Measurements from ENCODE around the gene TCF7L2.

TCF7L2 gene

DNA sequence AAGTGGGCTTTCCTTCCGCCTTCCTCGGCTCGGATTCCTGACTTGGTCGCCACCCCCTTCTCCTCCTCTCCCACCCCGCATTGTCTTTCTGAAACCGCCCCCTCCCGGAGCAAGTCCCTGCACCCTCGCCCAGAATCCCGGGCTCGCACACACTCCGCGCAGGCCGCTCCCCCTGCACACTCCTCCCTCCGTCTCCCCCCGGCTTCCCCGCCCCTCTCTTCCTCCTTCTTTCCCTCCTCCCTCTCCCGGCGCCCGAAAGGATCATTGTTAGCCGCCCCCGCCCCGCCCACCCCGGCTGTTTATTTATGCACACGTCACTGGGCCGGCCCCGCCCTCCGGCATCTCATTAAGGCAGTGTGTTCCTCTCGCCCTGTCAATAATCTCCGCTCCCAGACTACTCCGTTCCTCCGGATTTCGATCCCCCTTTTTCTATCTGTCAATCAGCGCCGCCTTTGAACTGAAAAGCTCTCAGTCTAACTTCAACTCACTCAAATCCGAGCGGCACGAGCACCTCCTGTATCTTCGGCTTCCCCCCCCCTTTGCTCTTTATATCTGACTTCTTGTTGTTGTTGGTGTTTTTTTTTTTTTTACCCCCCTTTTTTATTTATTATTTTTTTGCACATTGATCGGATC is at the start of gene TCF7L2:
Gene TCF7L2, plus strand, starts transcription at position 373 of the 633 bp plus-strand sequence. CDS start 510 bp downstream, outside the sequence.
- Histone ChIP-seq H3K36me3 (ENCODE audit: control insufficient read depth in 2 of 2, insufficient read depth in 2 of 2, low read length in 2 of 2) (no peaks in the 10 kb centered on the region), H3K4me1 (ENCODE audit: control insufficient read depth in 2 of 2, insufficient read depth in 2 of 2, low read length in 2 of 2) (peaks cover 26 to 47% of the 10 kb centered on the region in 2 donors), H3K27ac (ENCODE audit: low read depth in 2 of 2, low read length in 2 of 2) (peak within 1 kb of the TSS; percentile 93 to 94), H3K9me3 (ENCODE audit: control insufficient read depth in 2 of 2, low read length in 2 of 2) (no peaks in the 10 kb centered on the region), H3K27me3 (ENCODE audit: control insufficient read depth in 2 of 2, insufficient read depth in 2 of 2, low read length in 2 of 2) (no peaks in the 10 kb centered on the region), H3K4me3 (ENCODE audit: low read length in 2 of 2) (peak within 1 kb of the TSS; percentile 90 to 93), H3K9ac (ENCODE audit: low read depth in 1 of 2, low read length in 2 of 2) (peak within 1 kb of the TSS; percentile 83 to 86)

- H3K4me3 ChIP-seq (ENCODE audit: low read length in 2 of 2), result no peak overlapping the region
- H3K27me3 ChIP-seq (ENCODE audit: control insufficient read depth in 2 of 2, insufficient read depth in 2 of 2, low read length in 2 of 2), result no peaks in the 10 kb centered on the region
- no peaks in the 10 kb centered on the region for H3K9me3 ChIP-seq (ENCODE audit: control insufficient read depth in 2 of 2, low read length in 2 of 2)
- no peak overlapping the region for H3K27ac ChIP-seq (ENCODE audit: low read depth in 2 of 2, low read length in 2 of 2)
- no peak overlapping the region for H3K9ac ChIP-seq (ENCODE audit: low read depth in 1 of 2, low read length in 2 of 2)
- H3K36me3 ChIP-seq (ENCODE audit: control insufficient read depth in 2 of 2, insufficient read depth in 2 of 2, low read length in 2 of 2), result no peaks in the 10 kb centered on the region
- peaks cover 9 to 11% of the 10 kb centered on the region in 2 donors for H3K4me1 ChIP-seq (ENCODE audit: control insufficient read depth in 2 of 2, insufficient read depth in 2 of 2, low read length in 2 of 2)
Measured at GRCh38 chr10:112902730-112903129, 47.3 kb upstream of the TCF7L2 start.

DNA sequence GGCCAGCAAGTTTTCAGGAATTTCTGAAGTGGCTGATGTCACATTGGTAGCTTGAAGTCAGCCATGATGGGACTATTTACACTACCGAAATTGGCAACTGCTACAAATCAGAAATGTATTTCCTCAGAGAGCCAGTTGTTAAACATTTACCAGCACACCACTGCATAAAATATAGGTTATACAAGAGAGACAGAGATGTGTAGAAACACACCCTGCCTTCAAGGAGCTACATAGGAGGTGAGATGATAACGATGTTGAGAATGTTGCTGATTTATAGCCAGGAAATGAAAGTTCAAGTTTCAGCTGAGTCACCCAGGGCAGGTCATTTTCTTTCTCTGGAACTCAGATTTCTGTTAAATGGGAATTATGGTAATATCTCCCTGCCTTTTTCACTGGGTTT is 46.0 kb upstream of the TCF7L2 start:
- Histone ChIP-seq H3K36me3 (ENCODE audit: control insufficient read depth in 2 of 2, insufficient read depth in 2 of 2, low read length in 2 of 2) (no peaks in the 10 kb centered on the region), H3K9ac (ENCODE audit: low read depth in 1 of 2, low read length in 2 of 2) (no peak overlapping the region), H3K4me1 (ENCODE audit: control insufficient read depth in 2 of 2, insufficient read depth in 2 of 2, low read length in 2 of 2) (peaks cover 5 to 6% of the 10 kb centered on the region in 2 donors), H3K4me3 (ENCODE audit: low read length in 2 of 2) (no peak overlapping the region), H3K27me3 (ENCODE audit: control insufficient read depth in 2 of 2, insufficient read depth in 2 of 2, low read length in 2 of 2) (no peaks in the 10 kb centered on the region), H3K27ac (ENCODE audit: low read depth in 2 of 2, low read length in 2 of 2) (peak overlapping the region in 1 of 2 donors; percentile 53), H3K9me3 (ENCODE audit: control insufficient read depth in 2 of 2, low read length in 2 of 2) (no peaks in the 10 kb centered on the region)

DNA sequence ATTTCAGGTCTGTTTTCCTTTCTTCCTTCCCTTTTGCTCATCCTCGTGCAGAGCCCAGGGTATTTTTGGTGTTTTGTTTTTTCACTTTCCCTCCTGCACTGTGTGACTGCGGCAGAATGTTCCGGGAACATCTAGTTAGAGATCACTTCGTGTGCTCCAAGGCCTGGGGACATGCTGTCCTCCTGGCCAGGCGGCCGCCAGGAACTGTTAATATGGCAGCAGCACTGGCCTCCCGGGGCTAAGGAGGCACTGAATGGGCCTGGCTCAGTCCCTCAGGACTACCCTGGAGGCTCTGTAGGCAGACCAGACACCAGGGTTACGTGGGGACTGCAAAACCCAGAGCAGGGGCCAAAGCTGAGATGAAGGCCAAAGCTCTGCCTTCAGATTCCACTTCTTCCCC is 43.1 kb upstream of the TCF7L2 start:
- Histone ChIP-seq H3K27me3 (ENCODE audit: control insufficient read depth in 2 of 2, insufficient read depth in 2 of 2, low read length in 2 of 2) (no peaks in the 10 kb centered on the region), H3K27ac (ENCODE audit: low read depth in 2 of 2, low read length in 2 of 2) (no peak overlapping the region), H3K4me3 (ENCODE audit: low read length in 2 of 2) (no peak overlapping the region), H3K9me3 (ENCODE audit: control insufficient read depth in 2 of 2, low read length in 2 of 2) (no peaks in the 10 kb centered on the region), H3K36me3 (ENCODE audit: control insufficient read depth in 2 of 2, insufficient read depth in 2 of 2, low read length in 2 of 2) (no peaks in the 10 kb centered on the region), H3K9ac (ENCODE audit: low read depth in 1 of 2, low read length in 2 of 2) (no peak overlapping the region), H3K4me1 (ENCODE audit: control insufficient read depth in 2 of 2, insufficient read depth in 2 of 2, low read length in 2 of 2) (no peaks in the 10 kb centered on the region)

DNA sequence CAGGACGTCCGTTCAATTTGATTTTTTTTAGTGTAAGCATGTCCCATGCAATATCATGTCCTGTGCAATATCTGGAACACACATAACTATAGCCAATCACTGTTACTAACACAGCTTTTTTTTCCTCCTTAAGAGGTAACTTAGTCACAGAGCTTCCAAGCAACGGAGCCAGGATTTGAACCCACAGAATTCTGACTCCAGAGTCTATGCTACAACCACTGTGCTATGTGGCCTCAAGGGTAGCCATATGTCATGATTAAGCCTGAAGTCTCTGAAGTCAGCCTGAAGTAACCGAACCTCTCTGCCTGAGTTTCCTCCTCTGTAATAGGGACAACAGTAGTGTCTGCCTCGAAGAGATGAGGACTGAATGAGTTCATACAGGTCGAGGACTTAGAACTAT is 42.2 kb upstream of the TCF7L2 start:
- Histone ChIP-seq H3K27ac (ENCODE audit: low read depth in 2 of 2, low read length in 2 of 2) (no peak overlapping the region), H3K4me1 (ENCODE audit: control insufficient read depth in 2 of 2, insufficient read depth in 2 of 2, low read length in 2 of 2) (peaks cover 0 to 8% of the 10 kb centered on the region in 2 donors), H3K27me3 (ENCODE audit: control insufficient read depth in 2 of 2, insufficient read depth in 2 of 2, low read length in 2 of 2) (no peaks in the 10 kb centered on the region), H3K9ac (ENCODE audit: low read depth in 1 of 2, low read length in 2 of 2) (no peak overlapping the region), H3K36me3 (ENCODE audit: control insufficient read depth in 2 of 2, insufficient read depth in 2 of 2, low read length in 2 of 2) (no peaks in the 10 kb centered on the region), H3K4me3 (ENCODE audit: low read length in 2 of 2) (no peak overlapping the region), H3K9me3 (ENCODE audit: control insufficient read depth in 2 of 2, low read length in 2 of 2) (no peaks in the 10 kb centered on the region)

DNA sequence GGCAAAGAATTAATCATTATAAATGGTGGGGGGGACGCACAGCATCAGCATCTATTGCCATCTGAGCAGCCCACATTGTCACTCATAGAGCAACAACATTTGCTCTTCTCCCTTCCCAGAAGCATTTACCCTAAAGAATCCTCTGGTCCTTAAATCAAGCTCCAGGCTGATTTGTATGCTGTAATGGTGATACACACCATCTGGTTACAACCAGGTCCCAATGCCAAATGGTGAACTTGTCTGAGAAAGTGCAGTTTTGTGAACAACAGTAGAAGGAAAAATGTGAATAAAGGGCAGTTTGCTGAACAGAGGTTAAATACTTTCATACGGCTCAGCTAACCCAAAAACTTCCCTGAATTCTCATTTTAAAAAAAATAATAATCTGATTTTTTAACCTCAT is 38.8 kb upstream of the TCF7L2 start:
- no peak overlapping the region for H3K9ac ChIP-seq (ENCODE audit: low read depth in 1 of 2, low read length in 2 of 2)
- no peak overlapping the region for H3K27ac ChIP-seq (ENCODE audit: low read depth in 2 of 2, low read length in 2 of 2)
- no peaks in the 10 kb centered on the region for H3K36me3 ChIP-seq (ENCODE audit: control insufficient read depth in 2 of 2, insufficient read depth in 2 of 2, low read length in 2 of 2)
- H3K9me3 ChIP-seq (ENCODE audit: control insufficient read depth in 2 of 2, low read length in 2 of 2), result no peaks in the 10 kb centered on the region
- H3K27me3 ChIP-seq (ENCODE audit: control insufficient read depth in 2 of 2, insufficient read depth in 2 of 2, low read length in 2 of 2), result no peaks in the 10 kb centered on the region
- peaks cover 12 to 26% of the 10 kb centered on the region in 2 donors for H3K4me1 ChIP-seq (ENCODE audit: control insufficient read depth in 2 of 2, insufficient read depth in 2 of 2, low read length in 2 of 2)
- no peak overlapping the region for H3K4me3 ChIP-seq (ENCODE audit: low read length in 2 of 2)

DNA sequence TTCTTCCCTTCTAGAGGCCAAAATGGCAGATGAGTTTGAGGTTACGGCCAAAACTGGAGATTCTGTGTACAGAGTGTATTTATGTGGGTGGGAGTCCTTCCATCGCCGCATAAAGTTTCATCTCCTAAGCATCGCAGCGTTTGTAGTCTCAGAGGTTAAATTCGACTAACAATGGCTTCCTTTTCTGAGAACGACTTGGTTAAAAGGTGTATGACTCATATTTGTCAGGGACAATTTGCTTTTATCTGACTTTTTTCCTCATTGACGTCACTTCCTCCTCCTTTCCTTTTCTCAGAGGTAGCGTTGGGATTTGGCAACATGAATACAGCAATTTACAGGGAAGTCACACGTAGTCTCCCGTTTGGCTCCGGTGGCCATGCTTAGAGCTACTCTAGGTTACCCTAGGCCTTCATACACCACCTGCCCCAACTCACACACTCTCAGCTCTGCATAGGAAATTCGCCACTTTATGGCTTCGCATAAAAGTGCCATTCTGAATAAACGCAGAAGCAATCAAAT is 37.6 kb upstream of the TCF7L2 start:
- peak overlapping the region; percentile 59 to 94 for H3K27ac ChIP-seq (ENCODE audit: low read depth in 2 of 2, low read length in 2 of 2)
- no peaks in the 10 kb centered on the region for H3K36me3 ChIP-seq (ENCODE audit: control insufficient read depth in 2 of 2, insufficient read depth in 2 of 2, low read length in 2 of 2)
- H3K4me3 ChIP-seq (ENCODE audit: low read length in 2 of 2), result peak overlapping the region in 1 of 2 donors; percentile 23
- H3K9me3 ChIP-seq (ENCODE audit: control insufficient read depth in 2 of 2, low read length in 2 of 2), result no peaks in the 10 kb centered on the region
- H3K9ac ChIP-seq (ENCODE audit: low read depth in 1 of 2, low read length in 2 of 2), result no peak overlapping the region
- H3K4me1 ChIP-seq (ENCODE audit: control insufficient read depth in 2 of 2, insufficient read depth in 2 of 2, low read length in 2 of 2), result peaks cover 13 to 32% of the 10 kb centered on the region in 2 donors
- H3K27me3 ChIP-seq (ENCODE audit: control insufficient read depth in 2 of 2, insufficient read depth in 2 of 2, low read length in 2 of 2), result no peaks in the 10 kb centered on the region

GRCh38 chr10:112913255-112913654 is 36.8 kb upstream of the TCF7L2 start:
- H3K9me3 ChIP-seq (ENCODE audit: control insufficient read depth in 2 of 2, low read length in 2 of 2), result no peaks in the 10 kb centered on the region
- H3K4me1 ChIP-seq (ENCODE audit: control insufficient read depth in 2 of 2, insufficient read depth in 2 of 2, low read length in 2 of 2), result peaks cover 13 to 32% of the 10 kb centered on the region in 2 donors
- no peaks in the 10 kb centered on the region for H3K36me3 ChIP-seq (ENCODE audit: control insufficient read depth in 2 of 2, insufficient read depth in 2 of 2, low read length in 2 of 2)
- no peaks in the 10 kb centered on the region for H3K27me3 ChIP-seq (ENCODE audit: control insufficient read depth in 2 of 2, insufficient read depth in 2 of 2, low read length in 2 of 2)
- H3K4me3 ChIP-seq (ENCODE audit: low read length in 2 of 2), result no peak overlapping the region
- H3K9ac ChIP-seq (ENCODE audit: low read depth in 1 of 2, low read length in 2 of 2), result peak overlapping the region in 1 of 2 donors; percentile 24
- peak overlapping the region; percentile 89 to 94 for H3K27ac ChIP-seq (ENCODE audit: low read depth in 2 of 2, low read length in 2 of 2)

DNA sequence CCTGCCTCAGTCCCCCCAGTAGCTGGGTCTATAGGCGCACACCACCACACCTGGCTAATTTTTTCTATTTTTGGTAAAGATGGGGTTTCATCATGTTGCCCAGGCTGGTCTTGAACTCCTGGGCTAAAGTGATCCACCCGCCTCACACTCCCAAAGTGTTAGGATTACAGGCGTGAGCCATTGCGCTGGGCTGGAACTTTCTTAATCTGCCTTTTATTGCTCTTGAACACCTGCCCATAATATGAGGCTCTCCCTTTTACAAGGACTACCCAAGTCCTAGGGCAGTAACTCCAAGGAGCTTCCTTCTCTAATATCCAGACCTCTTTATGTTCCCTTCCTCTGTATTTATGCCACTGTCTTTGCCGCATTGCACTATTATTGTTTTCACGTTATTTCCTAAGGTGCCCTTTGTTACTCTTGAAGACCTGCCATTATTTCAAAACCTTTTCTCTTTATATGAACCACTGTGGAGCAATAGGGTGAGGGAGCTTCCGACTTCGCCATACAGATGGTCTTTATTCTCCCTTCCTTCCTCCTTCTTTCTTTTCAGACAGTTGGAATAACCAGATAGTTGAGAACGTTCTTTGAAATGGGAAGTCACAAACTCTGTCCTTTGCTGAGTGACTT is 36.3 kb upstream of the TCF7L2 start:
- no peaks in the 10 kb centered on the region for H3K27me3 ChIP-seq (ENCODE audit: control insufficient read depth in 2 of 2, insufficient read depth in 2 of 2, low read length in 2 of 2)
- peaks cover 13 to 32% of the 10 kb centered on the region in 2 donors for H3K4me1 ChIP-seq (ENCODE audit: control insufficient read depth in 2 of 2, insufficient read depth in 2 of 2, low read length in 2 of 2)
- H3K4me3 ChIP-seq (ENCODE audit: low read length in 2 of 2), result peak overlapping the region in 1 of 2 donors; percentile 33
- no peaks in the 10 kb centered on the region for H3K9me3 ChIP-seq (ENCODE audit: control insufficient read depth in 2 of 2, low read length in 2 of 2)
- H3K36me3 ChIP-seq (ENCODE audit: control insufficient read depth in 2 of 2, insufficient read depth in 2 of 2, low read length in 2 of 2), result no peaks in the 10 kb centered on the region
- peak overlapping the region in 1 of 2 donors; percentile 24 for H3K9ac ChIP-seq (ENCODE audit: low read depth in 1 of 2, low read length in 2 of 2)
- peak overlapping the region; percentile 89 to 94 for H3K27ac ChIP-seq (ENCODE audit: low read depth in 2 of 2, low read length in 2 of 2)

- Histone ChIP-seq H3K9me3 (ENCODE audit: control insufficient read depth in 2 of 2, low read length in 2 of 2) (no peaks in the 10 kb centered on the region), H3K36me3 (ENCODE audit: control insufficient read depth in 2 of 2, insufficient read depth in 2 of 2, low read length in 2 of 2) (no peaks in the 10 kb centered on the region), H3K4me3 (ENCODE audit: low read length in 2 of 2) (peak overlapping the region in 1 of 2 donors; percentile 33), H3K27ac (ENCODE audit: low read depth in 2 of 2, low read length in 2 of 2) (peak overlapping the region; percentile 89 to 94), H3K27me3 (ENCODE audit: control insufficient read depth in 2 of 2, insufficient read depth in 2 of 2, low read length in 2 of 2) (no peaks in the 10 kb centered on the region), H3K4me1 (ENCODE audit: control insufficient read depth in 2 of 2, insufficient read depth in 2 of 2, low read length in 2 of 2) (peaks cover 13 to 32% of the 10 kb centered on the region in 2 donors), H3K9ac (ENCODE audit: low read depth in 1 of 2, low read length in 2 of 2) (peak overlapping the region in 1 of 2 donors; percentile 24)
Measured at GRCh38 chr10:112914288-112914952, 35.6 kb upstream of the TCF7L2 start.
